Muscle of leg (tissue), 11 donors: ENCODE measurements around the gene ZNF207. TPM values are rescaled to one million over a fixed set of nuclear protein-coding genes. Genes with fewer than 3 reads are reported as not detected.
"Not testable (repeated sequence)": the region's sequence is repeated elsewhere in the genome, so short reads cannot be mapped to it uniquely, and the experiment has no call there.

ENCODE experiments used
- DNase-seq: peaks from one replicate; pipeline ENCODE4 v3.0.0; 2013
- H3K27ac ChIP-seq: one replicate; pipeline ENCODE4 v1.5.1; 2013; ENCODE audit warnings: mild to moderate bottlenecking, low read length, control low read depth
- H3K27me3 ChIP-seq: one replicate; pipeline ENCODE4 v1.6.1; 2013; ENCODE audit warnings: low read length; ENCODE audit not compliant: control insufficient read depth, insufficient read depth
- H3K36me3 ChIP-seq: one replicate; pipeline ENCODE4 v1.6.1; 2013; ENCODE audit warnings: low read length; ENCODE audit not compliant: control insufficient read depth, insufficient read depth
- H3K4me1 ChIP-seq: one replicate; pipeline ENCODE4 v1.6.1; 2013; ENCODE audit warnings: low read length; ENCODE audit not compliant: control insufficient read depth, insufficient read depth
- H3K4me3 ChIP-seq: one replicate; pipeline ENCODE4 v1.5.1; 2013; ENCODE audit warnings: low read length, control low read depth
- H3K9me3 ChIP-seq: replicated peaks from 2 replicates; pipeline ENCODE4 v1.6.1; 2013; ENCODE audit warnings: low read depth, low read length; ENCODE audit not compliant: control insufficient read depth
- WGBS: methylation state at CpG from one replicate; pipeline ENCODE4 v1.1.5; 2013; ENCODE audit warnings: missing lambda C conversion rate; ENCODE audit not compliant: insufficient coverage; 5-methylcytosine and 5-hydroxymethylcytosine counted together
- polyA plus RNA-seq, 8 donors: library from polyadenylated mRNA; unstranded; fragments of 120-200 nt; gene quantifications; one replicate each; pipeline versions ENCODE4 v1.2.1 to v1.2.3, GENCODE V29; 2013; ENCODE audit warnings: inconsistent platforms in 1 of 8, low replicate concordance in 1 of 8; ENCODE audit not compliant: insufficient read length in 8 of 8, insufficient read depth in 1 of 8
- total RNA-seq: library from RNA; stranded (reverse); fragments of 120-200 nt; gene quantifications from one replicate; pipeline ENCODE4 v1.2.4, GENCODE V29; 2013

ZNF207 gene
- total and polyA plus RNA-seq, 9 donors: 83.3 to 135 (median 110) TPM

DNA sequence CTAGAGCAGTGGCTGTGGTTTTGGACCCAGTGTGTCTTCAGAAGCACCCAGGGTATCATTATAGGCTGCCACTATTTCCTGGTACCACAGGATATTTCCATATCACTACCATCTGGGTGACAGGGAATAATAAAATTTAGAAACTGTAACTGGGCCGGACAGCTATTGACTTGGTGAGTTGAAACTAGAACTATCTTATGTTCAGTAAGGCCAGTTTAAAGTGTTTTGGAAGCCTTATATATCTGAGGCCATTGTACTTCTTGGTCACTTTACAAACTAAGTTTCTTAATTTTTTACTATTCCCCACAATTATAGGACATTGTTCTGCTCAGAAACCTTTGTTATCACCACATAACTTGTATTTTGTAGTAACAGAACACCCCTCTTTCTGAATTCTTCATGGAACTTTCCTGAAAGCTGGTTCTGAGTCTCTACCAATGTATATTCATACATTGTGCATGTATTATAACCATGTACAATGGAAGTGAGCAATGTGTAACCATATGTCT, 34.0 kb downstream of the ZNF207 start:
- no peaks in the 10 kb centered on the region for H3K4me1 ChIP-seq
- H3K36me3 ChIP-seq: peaks cover 20% of the 10 kb centered on the region

DNA sequence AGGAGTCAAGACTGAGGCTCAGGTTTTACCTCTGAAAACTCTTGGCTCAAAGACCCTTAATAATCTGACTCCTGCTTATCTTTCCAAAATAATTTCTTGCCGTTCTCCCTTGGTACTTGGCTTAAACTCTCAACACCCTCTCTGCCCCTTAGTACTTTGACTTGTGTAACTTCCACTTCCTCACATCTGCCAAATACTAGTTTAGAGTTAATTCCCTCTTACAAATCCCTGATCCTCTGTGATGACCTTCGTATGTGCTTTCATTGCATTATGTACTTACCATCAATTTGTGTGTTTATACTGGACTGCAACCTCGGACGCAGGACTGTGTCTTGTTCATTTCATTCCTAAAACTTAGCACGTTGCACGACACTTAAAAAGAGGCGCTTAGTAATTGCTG, 35.2 kb downstream of the ZNF207 start:
- Histone ChIP-seq H3K36me3 (peaks cover 20% of the 10 kb centered on the region), H3K27me3 (no peaks in the 10 kb centered on the region), H3K27ac (no peak overlapping the region), H3K4me1 (no peaks in the 10 kb centered on the region), H3K9me3 (no peaks in the 10 kb centered on the region), H3K4me3 (no peak overlapping the region)
- no peak for DNase-seq
- 67% methylated on average over 1 of the region's 7 CpGs for WGBS

More for the DNA sequence above, 34.0 kb downstream of the ZNF207 start:
- Histone ChIP-seq H3K9me3 (no peaks in the 10 kb centered on the region), H3K4me3 (no peak overlapping the region), H3K27ac (no peak overlapping the region), H3K27me3 (no peaks in the 10 kb centered on the region)
- no CpG with 5 or more reads among the region's 1 CpG for WGBS
- no peak for DNase-seq

DNA sequence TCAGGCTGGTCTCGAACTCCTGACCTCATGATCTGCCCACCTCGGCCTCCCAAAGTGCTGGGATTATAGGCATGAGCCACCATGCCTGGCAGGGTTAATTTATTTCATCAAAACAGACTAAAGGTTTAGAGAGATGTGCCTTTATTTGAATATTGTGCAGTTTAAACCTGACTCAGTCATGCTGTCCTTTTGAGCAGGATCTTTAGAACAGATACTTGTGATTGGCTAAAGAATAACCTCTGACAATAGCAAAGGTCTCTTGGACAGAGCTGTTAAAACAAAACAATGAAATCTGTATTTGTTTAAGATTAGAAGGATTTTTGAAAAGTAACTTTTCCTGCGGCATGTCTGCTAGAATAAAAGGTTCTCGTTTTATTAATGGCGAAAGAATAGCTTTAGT, 36.0 kb downstream of the ZNF207 start:
- no peak overlapping the region for H3K4me3 ChIP-seq
- DNase-seq: no peak
- no peaks in the 10 kb centered on the region for H3K27me3 ChIP-seq
- 92% methylated on average over 3 of the region's 5 CpGs for WGBS
- H3K27ac ChIP-seq: no peak overlapping the region
- no peaks in the 10 kb centered on the region for H3K4me1 ChIP-seq
- no peaks in the 10 kb centered on the region for H3K9me3 ChIP-seq
- peaks cover 17% of the 10 kb centered on the region for H3K36me3 ChIP-seq

GRCh38 chr17:32386844-32387243, 36.9 kb downstream of the ZNF207 start:
- H3K27ac ChIP-seq: no peak overlapping the region
- H3K36me3 ChIP-seq: peaks cover 17% of the 10 kb centered on the region
- no peaks in the 10 kb centered on the region for H3K27me3 ChIP-seq
- DNase-seq: no peak
- H3K9me3 ChIP-seq: no peaks in the 10 kb centered on the region
- H3K4me1 ChIP-seq: no peaks in the 10 kb centered on the region
- no peak overlapping the region for H3K4me3 ChIP-seq

DNA sequence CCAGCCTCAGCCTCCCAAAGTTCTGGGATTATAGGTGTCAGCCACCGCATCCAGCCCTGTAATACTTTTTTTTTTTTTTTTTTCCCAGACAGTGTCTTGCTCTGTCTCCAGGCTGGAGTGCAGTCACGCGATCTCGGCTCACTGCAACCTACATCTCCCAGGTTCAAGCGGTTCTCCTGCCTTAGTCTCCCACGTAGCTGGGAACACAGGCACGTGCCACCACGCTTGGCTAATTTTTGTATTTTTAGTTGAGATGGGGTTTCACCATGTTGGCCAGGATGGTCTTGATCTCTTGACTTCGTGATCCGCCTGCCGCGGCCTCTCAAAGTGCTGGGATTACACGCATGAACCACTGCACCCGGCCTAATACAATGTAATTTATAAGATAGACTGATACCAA, 38.2 kb downstream of the ZNF207 start:
- not testable (repeated sequence) for H3K9me3 ChIP-seq, H3K27ac ChIP-seq, DNase-seq, H3K36me3 ChIP-seq, H3K27me3 ChIP-seq, H3K4me1 ChIP-seq, H3K4me3 ChIP-seq
- WGBS: 90% methylated on average over 1 of the region's 14 CpGs

DNA sequence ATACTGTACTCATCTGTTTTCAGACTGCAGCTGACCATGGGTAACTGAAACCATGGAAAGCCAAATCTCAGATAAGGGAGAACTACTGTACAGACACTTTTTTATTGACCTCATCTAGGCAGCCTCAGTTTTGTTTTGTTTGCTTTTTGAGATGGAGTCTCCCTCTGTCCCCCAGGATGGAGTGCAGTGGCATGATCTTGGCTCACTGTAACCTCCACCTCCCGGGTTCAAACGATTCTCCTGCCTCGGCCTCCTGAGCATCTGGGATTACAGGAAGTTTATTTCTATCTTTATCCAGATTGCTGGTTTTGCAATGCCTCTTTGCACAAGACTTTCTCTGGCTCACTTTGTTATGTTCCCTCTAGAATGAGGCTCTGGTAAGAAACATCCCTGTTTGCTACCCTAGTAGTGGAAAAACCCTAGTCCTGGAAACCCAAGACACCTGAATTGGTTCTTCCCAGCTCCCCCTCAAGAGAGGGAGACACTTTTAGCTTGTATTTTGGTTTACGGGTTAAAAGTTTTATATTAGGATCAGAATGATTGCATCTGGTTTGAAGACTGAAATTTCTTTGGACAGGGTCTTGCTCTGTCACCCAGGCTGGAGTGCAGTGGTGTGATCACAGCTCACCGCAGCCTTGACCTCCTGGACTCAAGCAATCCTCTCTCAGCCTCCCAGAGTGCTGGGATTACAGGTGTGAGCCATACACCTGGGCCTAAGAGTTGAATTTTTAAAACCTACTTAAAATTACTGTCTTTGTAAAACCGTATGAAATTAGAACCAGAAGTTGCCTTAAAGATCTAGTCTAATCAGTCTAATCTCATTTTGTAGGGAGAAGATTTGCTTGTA, 38.9 kb downstream of the ZNF207 start:
- Histone ChIP-seq H3K27me3 (no peaks in the 10 kb centered on the region), H3K36me3 (peaks cover 8% of the 10 kb centered on the region), H3K27ac (no peak overlapping the region), H3K4me3 (no peak overlapping the region), H3K9me3 (no peaks in the 10 kb centered on the region), H3K4me1 (no peaks in the 10 kb centered on the region)
- DNase-seq: no peak
- WGBS: 100% methylated on average over 1 of the region's 6 CpGs

DNA sequence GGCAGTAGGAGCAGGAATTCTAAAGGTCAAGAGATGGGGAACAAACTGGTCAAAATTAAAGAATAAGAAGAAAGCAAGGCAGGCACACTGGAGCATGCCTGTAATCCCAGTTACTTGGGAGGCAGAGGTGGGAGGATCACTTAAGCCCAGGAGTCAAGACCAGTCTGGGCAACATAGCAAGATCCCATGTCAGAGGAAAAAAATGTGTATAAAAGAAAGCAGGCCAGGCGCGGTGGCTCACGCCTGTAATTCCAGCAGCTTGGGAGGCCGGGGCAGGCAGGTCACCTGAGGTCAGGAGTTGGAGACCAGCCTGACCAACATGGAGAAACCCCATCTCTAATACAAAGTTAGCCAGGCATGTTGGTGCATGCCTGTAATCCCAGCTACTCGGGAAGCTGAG, 43.9 kb downstream of the ZNF207 start:
- H3K9me3 ChIP-seq: no peaks in the 10 kb centered on the region
- H3K4me3 ChIP-seq: no peak overlapping the region
- no peak overlapping the region for H3K27ac ChIP-seq
- H3K4me1 ChIP-seq: no peaks in the 10 kb centered on the region
- no peaks in the 10 kb centered on the region for H3K27me3 ChIP-seq
- DNase-seq: no peak
- no peaks in the 10 kb centered on the region for H3K36me3 ChIP-seq
- WGBS: no CpG with 5 or more reads among the region's 5 CpGs

- Histone ChIP-seq H3K4me1 (no peaks in the 10 kb centered on the region), H3K9me3 (no peaks in the 10 kb centered on the region), H3K27me3 (no peaks in the 10 kb centered on the region), H3K4me3 (no peak overlapping the region), H3K27ac (no peak overlapping the region), H3K36me3 (no peaks in the 10 kb centered on the region)
- WGBS: 100% methylated on average over 1 of the region's 5 CpGs
- no peak for DNase-seq
Measured at GRCh38 chr17:32396343-32396742, 46.4 kb downstream of the ZNF207 start.

DNA sequence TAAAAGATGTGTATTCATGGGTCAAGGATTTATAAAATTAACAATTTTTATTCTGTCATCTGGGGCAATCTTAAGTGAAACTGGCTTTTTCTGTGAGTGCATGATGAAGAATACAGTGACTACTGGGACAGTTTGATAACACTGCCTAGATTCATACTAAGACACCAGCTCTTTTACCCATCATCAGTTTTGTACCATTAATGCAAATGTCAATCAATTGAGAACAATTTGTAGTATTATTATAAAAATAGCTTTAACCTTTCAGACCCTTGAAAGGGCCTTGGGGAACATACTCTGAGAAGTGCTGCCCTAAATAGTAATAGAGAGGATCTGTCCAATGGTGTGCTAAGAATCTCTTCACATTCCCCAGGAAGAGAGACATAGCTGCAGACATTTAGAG, 49.0 kb downstream of the ZNF207 start:
- Histone ChIP-seq H3K4me3 (no peak overlapping the region), H3K9me3 (no peaks in the 10 kb centered on the region), H3K4me1 (no peaks in the 10 kb centered on the region), H3K36me3 (no peaks in the 10 kb centered on the region), H3K27ac (no peak overlapping the region), H3K27me3 (no peaks in the 10 kb centered on the region)
- DNase-seq: no peak

- H3K4me3 ChIP-seq, H3K36me3 ChIP-seq, H3K4me1 ChIP-seq, H3K9me3 ChIP-seq, DNase-seq, H3K27me3 ChIP-seq, H3K27ac ChIP-seq: not testable (repeated sequence)
- 100% methylated on average over 1 of the region's 3 CpGs for WGBS
Measured at GRCh38 chr17:32410085-32410484, 60.1 kb downstream of the ZNF207 start.

- no CpG with 5 or more reads among the region's 4 CpGs for WGBS
- Histone ChIP-seq H3K27me3 (no peaks in the 10 kb centered on the region), H3K4me1 (no peaks in the 10 kb centered on the region)
Measured at GRCh38 chr17:32426894-32427293, 76.9 kb downstream of the ZNF207 start.

More at GRCh38 chr17:32426894-32427293, 76.9 kb downstream of the ZNF207 start:
- Histone ChIP-seq H3K27ac (no peak overlapping the region), H3K36me3 (no peaks in the 10 kb centered on the region), H3K4me3 (no peak overlapping the region), H3K9me3 (peaks cover 8% of the 10 kb centered on the region)
- DNase-seq: no peak
